Activated effector memory CD4-positive, alpha-beta T cell treated with anti-CD3 and anti-CD28 coated beads, Interleukin-2, amount 50 U/mL, for 16 hours (primary cell): ENCODE results near the gene CST9L.

ENCODE experiments used
- DNase-seq: peaks from one replicate; pipeline ENCODE4 v3.0.0-alpha.2; 2020

Gene CST9L

DNA sequence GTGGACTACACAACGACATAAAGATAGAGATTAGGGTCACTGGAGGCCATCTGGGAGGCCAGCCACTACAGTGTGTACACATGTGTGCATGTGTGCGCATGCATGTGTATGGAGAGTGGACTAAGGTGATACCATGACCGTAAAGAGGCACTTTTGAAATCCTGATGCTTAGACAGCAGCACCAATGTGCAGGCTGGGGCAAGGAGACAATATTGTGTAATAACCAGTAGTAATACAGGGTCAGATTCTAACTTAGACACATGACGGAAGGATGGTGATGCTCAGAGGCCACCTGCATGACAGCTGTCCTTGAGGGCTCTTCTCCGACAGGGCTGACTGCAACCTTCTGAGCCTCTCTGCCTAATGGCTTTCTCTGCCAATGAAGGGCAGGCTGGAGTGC lies 25.5 kb downstream of the CST9L start:
- no peak for DNase-seq

GRCh38 chr20:23541776-23542175 lies 26.5 kb downstream of the CST9L start:
- DNase-seq = no peak

DNA sequence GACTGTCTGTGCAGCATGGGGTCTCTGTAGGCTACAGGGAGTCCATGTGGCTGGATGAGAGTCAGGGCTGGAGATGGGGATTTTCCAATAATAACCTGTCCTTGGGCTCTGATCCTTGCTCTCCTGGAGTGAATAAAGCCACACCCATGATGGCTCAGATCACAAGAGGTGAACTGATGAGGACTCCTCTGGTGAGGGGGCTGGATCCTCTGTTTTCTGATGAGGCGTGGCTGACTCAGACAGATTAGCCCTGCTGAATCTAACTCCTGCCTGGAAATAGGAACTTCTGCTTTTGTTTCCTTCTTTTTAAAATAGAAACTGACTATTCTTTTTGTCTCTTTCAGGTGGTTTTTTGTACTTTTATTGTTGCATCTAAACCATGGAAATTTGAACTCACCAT lies 27.0 kb downstream of the CST9L start:
- DNase-seq = no peak

GRCh38 chr20:23540624-23541023 lies 27.7 kb downstream of the CST9L start:
- DNase-seq = no peak

DNA sequence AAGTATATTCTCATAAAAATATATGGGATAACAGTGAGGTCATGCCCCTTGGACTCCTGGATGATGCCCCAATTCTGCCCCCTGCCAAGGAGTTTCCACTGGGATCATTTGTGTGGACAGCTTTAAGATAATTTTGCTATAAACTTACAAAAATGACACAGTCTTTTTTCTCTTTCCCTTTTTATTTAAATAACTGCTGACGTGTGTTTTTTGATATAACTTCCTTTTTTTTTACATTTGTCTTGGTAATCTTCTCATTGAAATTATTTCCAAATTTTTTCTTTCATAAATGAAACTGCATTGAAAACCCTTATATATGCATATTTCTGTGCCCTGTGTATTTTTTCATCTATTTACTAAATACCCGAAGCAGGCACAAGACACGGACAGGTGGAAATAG lies 31.3 kb downstream of the CST9L start:
- no peak for DNase-seq

DNA sequence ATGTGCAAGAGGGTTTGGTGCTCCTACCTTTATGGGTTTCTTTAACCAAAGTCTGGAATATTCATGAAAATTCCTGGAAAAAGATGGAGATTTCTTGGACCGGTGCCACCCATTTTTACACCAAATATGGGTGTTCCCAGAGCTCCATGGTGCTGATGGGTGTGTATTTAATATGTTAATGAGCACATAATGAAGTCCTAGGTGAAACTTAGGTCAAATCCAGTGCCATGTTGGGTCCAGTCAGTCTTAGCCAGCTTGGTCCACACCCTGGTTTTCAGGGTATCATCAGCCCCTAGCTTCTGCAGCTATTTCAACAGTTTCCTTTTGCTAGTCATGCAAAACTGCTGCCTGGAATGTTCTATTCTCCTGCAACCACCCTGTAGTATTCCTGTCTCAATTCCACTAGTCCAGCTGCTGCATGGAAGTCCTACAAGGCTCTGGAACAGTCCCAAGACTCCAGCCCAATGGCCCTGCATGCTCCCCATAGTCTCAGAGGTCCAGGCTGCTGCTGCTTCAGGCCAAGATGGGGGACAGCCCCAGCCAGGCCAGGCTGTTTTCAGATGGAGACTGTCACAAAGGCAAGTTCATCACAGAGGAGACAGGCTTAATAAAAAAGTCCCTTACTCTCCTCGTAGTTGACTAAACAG lies 31.8 kb downstream of the CST9L start:
- DNase-seq = no peak

GRCh38 chr20:23534801-23535593 lies 33.3 kb downstream of the CST9L start:
- DNase-seq = no peak

- no peak for DNase-seq
Observed at GRCh38 chr20:23533161-23533560, 35.1 kb downstream of the CST9L start.

GRCh38 chr20:23532533-23532932 lies 35.8 kb downstream of the CST9L start:
- DNase-seq = no peak

DNA sequence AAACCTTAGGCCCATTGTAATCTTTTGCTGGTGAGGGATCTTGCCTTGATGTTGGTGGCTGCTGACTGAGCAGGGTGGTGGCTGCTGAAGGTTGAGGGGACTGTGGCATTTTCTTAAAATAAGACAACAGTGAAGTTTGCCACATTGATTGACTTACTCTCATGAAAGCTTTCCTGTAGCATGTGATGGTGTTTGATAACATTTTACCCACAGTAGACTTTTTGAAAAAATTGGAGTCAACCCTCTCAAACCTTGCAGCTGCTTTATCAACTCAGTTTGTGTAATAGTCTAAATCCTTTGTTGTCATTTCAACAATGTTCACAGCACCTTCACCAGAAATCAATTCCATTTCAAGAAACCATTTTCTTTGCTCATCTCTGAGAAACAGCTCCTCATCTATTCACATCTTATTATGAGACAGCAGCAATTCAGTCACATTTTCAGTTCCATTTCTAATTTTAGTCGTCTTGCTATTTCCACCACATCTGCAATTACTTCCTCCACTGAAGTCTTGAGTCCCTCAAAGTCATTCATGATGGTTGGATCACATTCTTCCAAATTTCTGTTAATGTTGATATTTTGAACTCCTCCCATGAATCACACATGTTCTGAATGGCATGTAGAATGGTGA lies 37.2 kb downstream of the CST9L start:
- DNase-seq = no peak

DNA sequence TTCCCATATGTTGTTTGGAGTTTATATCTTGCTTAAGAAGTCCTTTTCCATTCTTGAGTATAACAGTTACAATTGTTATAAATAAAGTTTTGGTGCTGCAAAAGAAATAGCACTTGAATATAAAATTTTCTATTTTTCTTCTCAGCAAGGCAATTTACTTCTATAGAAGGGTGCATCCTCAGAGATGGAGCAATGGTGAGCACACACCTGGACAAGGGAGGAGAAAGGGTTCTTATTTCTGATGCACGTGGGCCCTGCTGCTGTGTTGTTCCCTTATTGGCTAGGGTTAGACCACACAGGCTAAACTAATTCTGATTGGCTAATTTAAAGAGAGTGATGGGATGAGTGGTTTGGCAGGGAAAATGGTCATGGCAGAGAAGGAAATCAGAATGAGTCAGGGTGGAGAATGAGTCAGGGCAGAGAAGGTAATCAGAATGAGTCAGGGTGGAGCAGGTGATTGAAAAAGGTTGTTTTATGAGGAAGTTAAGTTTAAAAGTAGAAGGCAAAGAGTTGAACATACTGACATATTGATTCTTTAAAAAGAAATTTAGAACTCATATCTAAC lies 39.3 kb downstream of the CST9L start:
- DNase-seq = no peak

DNA sequence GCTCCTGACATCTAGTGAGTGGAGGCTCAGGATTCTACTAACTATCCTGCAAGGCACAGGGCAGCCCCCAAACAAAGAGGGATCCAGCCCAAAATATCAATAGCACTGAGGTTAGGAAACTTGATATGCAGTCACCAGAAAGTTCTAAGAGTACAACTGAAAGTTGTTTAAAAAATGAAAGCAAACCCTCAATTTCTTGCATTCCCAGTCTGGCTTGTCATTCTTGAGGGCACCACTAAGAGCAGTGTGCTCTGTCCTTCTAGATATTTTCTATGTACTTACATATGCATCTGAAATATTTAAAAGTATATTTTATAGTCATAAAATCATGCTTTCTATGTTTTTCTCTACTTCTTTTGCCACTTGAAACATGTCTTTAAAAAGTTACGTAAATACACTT lies 41.4 kb downstream of the CST9L start:
- DNase-seq = no peak

DNA sequence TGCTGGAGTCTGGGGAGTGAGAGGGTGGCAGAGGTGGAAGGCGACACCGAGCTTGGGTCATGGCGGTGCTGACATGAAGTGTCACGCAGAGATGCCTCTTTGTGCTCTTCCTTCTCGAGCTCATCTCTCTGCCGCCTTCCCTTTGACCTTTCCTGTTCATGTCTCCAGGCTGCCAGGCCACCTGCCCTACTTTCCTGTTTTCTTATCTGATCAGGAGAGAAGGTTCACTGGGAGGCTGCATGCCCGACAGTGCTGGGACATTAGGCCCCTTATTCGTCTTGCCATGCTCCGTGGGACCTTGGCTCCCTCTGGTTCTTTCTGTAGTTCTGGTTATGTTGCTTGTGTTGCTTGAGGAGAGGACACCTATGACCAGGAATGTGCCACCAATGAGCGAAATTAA lies 44.1 kb downstream of the CST9L start:
- no peak for DNase-seq

DNA sequence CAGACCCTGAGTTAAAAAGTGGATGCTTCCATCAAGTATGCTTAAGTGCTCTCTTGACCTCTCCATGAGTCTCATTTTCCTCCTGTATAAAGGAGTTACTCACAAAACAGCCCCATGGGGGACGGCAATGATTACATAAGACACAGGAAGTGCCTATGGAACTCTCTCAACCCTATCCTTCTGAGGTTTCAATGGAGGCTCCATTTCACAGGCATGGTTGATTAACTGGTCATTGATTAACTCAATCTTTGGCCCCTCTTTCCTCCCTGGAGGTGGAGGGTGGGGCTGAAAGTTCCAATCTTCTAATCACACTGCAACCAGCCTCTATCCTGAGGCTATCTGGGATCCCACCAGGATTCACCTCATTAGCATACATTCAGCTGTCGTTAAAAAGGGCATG lies 48.1 kb downstream of the CST9L start:
- no peak for DNase-seq

DNA sequence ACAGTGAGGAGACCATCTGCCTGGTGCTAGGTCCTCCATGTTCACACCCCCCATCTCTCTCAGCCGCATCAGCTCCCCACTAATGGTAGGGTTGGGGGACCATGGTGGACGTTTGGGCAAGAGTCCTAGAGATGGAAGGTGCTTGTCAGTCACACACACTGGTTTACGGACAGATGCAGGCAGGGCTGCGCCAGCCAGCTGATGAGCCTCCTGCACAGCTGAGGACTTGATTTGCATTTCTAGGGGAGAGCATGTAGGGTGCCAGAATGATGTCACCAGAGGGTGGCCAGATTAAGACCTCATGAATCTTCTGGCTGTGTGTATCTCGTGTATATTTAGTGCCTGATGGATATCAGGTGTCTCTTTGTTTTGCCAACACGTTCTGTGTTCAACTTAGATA lies 48.7 kb downstream of the CST9L start:
- no peak for DNase-seq

DNA sequence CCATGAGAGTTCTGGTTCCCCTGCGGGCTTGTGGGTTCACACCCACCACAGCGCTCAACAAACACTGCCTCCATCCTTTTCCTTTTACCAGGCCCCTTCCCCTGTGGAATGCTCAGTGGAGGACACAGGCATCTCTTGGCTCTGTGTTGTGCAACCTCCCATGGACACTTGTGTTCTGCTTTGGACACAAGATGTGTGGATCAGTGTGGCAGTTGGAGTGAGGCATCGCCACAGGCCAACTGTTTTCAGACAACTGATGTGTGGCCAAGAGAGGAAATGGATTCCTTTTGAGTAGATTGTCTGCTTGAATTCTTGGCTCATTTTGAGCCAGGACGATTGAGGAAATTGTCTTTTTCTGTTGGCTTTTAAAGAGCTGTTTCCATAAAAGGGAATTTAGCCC lies 50.6 kb downstream of the CST9L start:
- no peak for DNase-seq

DNA sequence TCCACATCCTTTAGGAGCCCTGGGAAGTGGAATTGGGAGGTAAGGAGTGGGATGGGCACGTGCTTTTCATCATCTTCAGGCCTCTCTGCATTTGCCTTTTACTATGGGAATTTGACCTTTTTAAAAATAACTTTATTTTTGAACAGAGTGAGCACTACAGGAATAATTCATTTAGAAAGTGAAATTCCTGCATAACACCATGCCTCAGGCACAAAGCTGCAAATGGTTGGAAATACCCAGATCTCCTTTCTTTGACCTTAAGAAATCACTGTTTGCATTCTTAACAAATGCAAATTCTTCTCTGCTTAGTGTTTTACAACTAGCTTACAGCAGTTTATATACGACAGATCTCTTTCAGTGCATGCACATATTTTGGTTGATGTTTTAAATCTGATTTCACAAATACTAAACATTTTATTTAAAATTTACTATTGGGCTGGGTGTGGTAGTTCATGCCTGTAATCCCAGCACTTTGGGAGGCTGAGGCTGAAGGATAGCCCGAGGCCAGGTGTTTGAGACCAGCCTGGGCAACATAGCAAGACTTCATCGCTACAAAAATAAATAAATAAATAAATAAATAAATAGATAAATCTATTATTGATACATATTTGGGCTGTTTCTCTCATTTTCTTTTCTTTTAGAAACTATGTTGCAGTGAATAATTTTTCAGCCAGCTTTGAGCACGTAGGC lies 52.9 kb downstream of the CST9L start:
- DNase-seq = no peak

DNA sequence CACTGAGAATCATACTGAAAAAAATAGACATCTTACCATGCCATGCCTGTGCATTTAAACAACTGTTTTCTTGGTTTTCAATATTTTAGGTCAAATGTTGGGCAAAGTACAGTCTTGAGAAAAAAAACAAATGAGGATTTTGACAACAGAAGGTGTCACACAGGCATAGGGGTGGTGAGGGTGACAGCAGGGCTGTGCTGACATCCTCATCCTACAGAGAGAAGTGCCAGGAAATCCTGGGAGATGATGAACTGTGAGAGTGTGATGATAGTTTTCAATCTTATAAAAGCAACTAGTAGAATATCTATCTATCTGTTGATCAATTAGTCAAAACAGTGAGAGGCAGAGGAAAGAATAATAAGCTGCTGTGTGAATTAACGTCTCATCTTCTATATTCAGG lies 53.4 kb downstream of the CST9L start:
- no peak for DNase-seq
